ENCODE results near the gene HCN2. TPM values are rescaled to one million over a fixed set of nuclear protein-coding genes. Genes with fewer than 3 reads are reported as not detected.

HCN2 gene
- total RNA-seq, 1 experiment from 2014 or later = 9.2 TPM

GRCh38 chr19:662962-663681, 73.4 kb downstream of the HCN2 start, which contains the start of gene RNF126 (continued):
- TF ChIP-seq ARID4B (CRISPR knock-in tag; IDR thresholded peaks at IDR 0.05; ENCODE audit: borderline replicate concordance) (no peak; the same call in 1 of the 2 replicates), ZBTB21 (CRISPR knock-in tag; IDR thresholded peaks at IDR 0.05; ENCODE audit: borderline replicate concordance) (no peak), HMGXB4 (CRISPR knock-in tag; IDR thresholded peaks at IDR 0.05) (no peak), RELA (CRISPR knock-in tag; IDR thresholded peaks at IDR 0.05; ENCODE audit: borderline replicate concordance) (no peak), USF1 (CRISPR knock-in tag; IDR thresholded peaks at IDR 0.05) (no peak), CTCF (IDR thresholded peaks at IDR 0.05) (no peak), ZNF317 (CRISPR knock-in tag; IDR thresholded peaks at IDR 0.05; ENCODE audit: borderline replicate concordance, low read depth) (no peak), FOXP4 (CRISPR knock-in tag; IDR thresholded peaks at IDR 0.05) (peak; percentile 11; the same call in 1 of the 2 replicates), ZNF263 (CRISPR knock-in tag; IDR thresholded peaks at IDR 0.05; ENCODE audit: low read depth) (no peak), ZNF232 (CRISPR knock-in tag; IDR thresholded peaks at IDR 0.05) (no peak), FOXJ3 (CRISPR knock-in tag; IDR thresholded peaks at IDR 0.05; ENCODE audit: borderline replicate concordance) (no peak), SMAD4 (CRISPR knock-in tag; IDR thresholded peaks at IDR 0.05) (no peak), TCF7 (CRISPR knock-in tag; IDR thresholded peaks at IDR 0.05; ENCODE audit: low read depth) (no peak), SP1 (CRISPR knock-in tag; conservative IDR thresholded peaks at IDR 0.05) (peak; percentile 97), NFYB (CRISPR knock-in tag; conservative IDR thresholded peaks at IDR 0.05; ENCODE audit: low read depth) (peak; percentile 20; the same call in 1 of the 2 replicates), AR (CRISPR knock-in tag; IDR thresholded peaks at IDR 0.05) (no peak), ZNF121 (CRISPR knock-in tag; IDR thresholded peaks at IDR 0.05) (no peak), CDX4 (CRISPR knock-in tag; IDR thresholded peaks at IDR 0.05; ENCODE audit: borderline replicate concordance) (no peak), E2F1 (CRISPR knock-in tag; IDR thresholded peaks at IDR 0.05) (no peak), ZNF138 (CRISPR knock-in tag; conservative IDR thresholded peaks at IDR 0.05) (no peak), SMAD3 (CRISPR knock-in tag; IDR thresholded peaks at IDR 0.05; ENCODE audit: borderline replicate concordance) (no peak)

All from WTC11 (cell line).